Measurements from ENCODE around the gene REG1B. TPM values are rescaled to one million over a fixed set of nuclear protein-coding genes. Genes with fewer than 3 reads are reported as not detected.

The REG1B gene
- total RNA-seq, 1 experiment from 2014 or later: 2.1 TPM

DNA sequence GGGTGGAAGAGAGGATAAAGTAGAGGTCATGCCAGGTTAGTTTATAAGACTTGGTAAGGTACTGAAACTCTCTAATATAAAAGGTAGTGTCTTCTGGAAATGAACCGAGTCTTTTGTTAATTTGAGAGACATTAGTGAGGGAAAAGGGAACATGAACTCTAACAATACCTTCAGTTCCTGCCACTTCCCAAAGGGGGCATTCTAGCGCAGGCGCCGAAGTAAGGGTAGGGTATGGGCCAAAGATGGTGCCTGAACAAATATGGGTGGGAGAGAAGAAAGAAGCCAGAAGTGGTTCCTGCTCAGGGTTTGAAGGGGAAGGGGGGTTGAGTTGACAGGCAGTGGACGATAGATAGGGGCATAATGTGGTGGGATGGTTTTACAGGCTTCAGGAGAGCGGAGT is 10.1 kb upstream of the REG1B start (continued):
- no peak for TF ChIP-seq CTCF (IDR thresholded peaks at IDR 0.05)
- TF ChIP-seq STAT6 (CRISPR knock-in tag; conservative IDR thresholded peaks at IDR 0.05; ENCODE audit: low read depth): no peak
- no peak for TF ChIP-seq ATF3 (CRISPR knock-in tag; conservative IDR thresholded peaks at IDR 0.05)
- TF ChIP-seq ZNF121 (CRISPR knock-in tag; IDR thresholded peaks at IDR 0.05): no peak
- TF ChIP-seq, protein P1, sequence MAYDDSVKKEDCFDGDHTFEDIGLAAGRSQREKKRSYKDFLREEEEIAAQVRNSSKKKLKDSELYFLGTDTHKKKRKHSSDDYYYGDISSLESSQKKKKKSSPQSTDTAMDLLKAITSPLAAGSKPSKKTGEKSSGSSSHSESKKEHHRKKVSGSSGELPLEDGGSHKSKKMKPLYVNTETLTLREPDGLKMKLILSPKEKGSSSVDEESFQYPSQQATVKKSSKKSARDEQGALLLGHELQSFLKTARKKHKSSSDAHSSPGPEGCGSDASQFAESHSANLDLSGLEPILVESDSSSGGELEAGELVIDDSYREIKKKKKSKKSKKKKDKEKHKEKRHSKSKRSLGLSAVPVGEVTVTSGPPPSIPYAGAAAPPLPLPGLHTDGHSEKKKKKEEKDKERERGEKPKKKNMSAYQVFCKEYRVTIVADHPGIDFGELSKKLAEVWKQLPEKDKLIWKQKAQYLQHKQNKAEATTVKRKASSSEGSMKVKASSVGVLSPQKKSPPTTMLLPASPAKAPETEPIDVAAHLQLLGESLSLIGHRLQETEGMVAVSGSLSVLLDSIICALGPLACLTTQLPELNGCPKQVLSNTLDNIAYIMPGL (CRISPR knock-in tag; IDR thresholded peaks at IDR 0.05): no peak
- no peak for TF ChIP-seq HMGA2 (CRISPR knock-in tag; IDR thresholded peaks at IDR 0.05)
- no peak for TF ChIP-seq NFE2L1 (CRISPR knock-in tag; IDR thresholded peaks at IDR 0.05)
- no peak for TF ChIP-seq RORB (CRISPR knock-in tag; IDR thresholded peaks at IDR 0.05)
- TF ChIP-seq NFYB (CRISPR knock-in tag; conservative IDR thresholded peaks at IDR 0.05; ENCODE audit: low read depth): no peak
- TF ChIP-seq, protein P2, sequence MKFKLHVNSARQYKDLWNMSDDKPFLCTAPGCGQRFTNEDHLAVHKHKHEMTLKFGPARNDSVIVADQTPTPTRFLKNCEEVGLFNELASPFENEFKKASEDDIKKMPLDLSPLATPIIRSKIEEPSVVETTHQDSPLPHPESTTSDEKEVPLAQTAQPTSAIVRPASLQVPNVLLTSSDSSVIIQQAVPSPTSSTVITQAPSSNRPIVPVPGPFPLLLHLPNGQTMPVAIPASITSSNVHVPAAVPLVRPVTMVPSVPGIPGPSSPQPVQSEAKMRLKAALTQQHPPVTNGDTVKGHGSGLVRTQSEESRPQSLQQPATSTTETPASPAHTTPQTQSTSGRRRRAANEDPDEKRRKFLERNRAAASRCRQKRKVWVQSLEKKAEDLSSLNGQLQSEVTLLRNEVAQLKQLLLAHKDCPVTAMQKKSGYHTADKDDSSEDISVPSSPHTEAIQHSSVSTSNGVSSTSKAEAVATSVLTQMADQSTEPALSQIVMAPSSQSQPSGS (CRISPR knock-in tag; IDR thresholded peaks at IDR 0.05; ENCODE audit: borderline replicate concordance, low read depth): no peak
- TF ChIP-seq TCF7 (CRISPR knock-in tag; IDR thresholded peaks at IDR 0.05; ENCODE audit: low read depth): no peak
- no peak for TF ChIP-seq GRHL2 (CRISPR knock-in tag; IDR thresholded peaks at IDR 0.05; ENCODE audit: insufficient replicate concordance, severe bottlenecking)
- TF ChIP-seq, protein P3, sequence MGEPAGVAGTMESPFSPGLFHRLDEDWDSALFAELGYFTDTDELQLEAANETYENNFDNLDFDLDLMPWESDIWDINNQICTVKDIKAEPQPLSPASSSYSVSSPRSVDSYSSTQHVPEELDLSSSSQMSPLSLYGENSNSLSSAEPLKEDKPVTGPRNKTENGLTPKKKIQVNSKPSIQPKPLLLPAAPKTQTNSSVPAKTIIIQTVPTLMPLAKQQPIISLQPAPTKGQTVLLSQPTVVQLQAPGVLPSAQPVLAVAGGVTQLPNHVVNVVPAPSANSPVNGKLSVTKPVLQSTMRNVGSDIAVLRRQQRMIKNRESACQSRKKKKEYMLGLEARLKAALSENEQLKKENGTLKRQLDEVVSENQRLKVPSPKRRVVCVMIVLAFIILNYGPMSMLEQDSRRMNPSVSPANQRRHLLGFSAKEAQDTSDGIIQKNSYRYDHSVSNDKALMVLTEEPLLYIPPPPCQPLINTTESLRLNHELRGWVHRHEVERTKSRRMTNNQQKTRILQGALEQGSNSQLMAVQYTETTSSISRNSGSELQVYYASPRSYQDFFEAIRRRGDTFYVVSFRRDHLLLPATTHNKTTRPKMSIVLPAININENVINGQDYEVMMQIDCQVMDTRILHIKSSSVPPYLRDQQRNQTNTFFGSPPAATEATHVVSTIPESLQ (CRISPR knock-in tag; IDR thresholded peaks at IDR 0.05): no peak
- no peak for TF ChIP-seq NR1H2 (CRISPR knock-in tag; IDR thresholded peaks at IDR 0.05)

GRCh38 chr2:79090693-79091092 is 2.9 kb upstream of the REG1B start:
- ChIA-PET POLR2A (no interaction called here), CTCF (no interaction called here)
- DNase-seq (ENCODE audit: low spot score) (no peak), ATAC-seq (no peak)
- TF ChIP-seq ZNF219 (CRISPR knock-in tag; IDR thresholded peaks at IDR 0.05; ENCODE audit: borderline replicate concordance) (no peak), STAT6 (CRISPR knock-in tag; conservative IDR thresholded peaks at IDR 0.05; ENCODE audit: low read depth) (no peak), FOXK1 (CRISPR knock-in tag; IDR thresholded peaks at IDR 0.05) (no peak), JAZF1 (CRISPR knock-in tag; IDR thresholded peaks at IDR 0.05) (no peak), GTF2I (CRISPR knock-in tag; conservative IDR thresholded peaks at IDR 0.05) (no peak), MLX (CRISPR knock-in tag; IDR thresholded peaks at IDR 0.05) (no peak), NFATC4 (CRISPR knock-in tag; IDR thresholded peaks at IDR 0.05) (no peak), SMAD4 (CRISPR knock-in tag; IDR thresholded peaks at IDR 0.05) (no peak), CREB1 (CRISPR knock-in tag; IDR thresholded peaks at IDR 0.05) (no peak)
- Mint-ChIP-seq H3K4me3 (no peak overlapping the region), H3K4me1 (no peaks in the 10 kb centered on the region), H3K27me3 (ENCODE audit: low read depth) (no peaks in the 10 kb centered on the region), H3K27ac (no peak overlapping the region), H3K9me3 (peaks cover 10% of the 10 kb centered on the region; the same call in 1 of the 2 replicates), H3K36me3 (peaks cover 2% of the 10 kb centered on the region; the same call in 1 of the 2 replicates)
